Mucosa of descending colon (tissue), 3 donors: ENCODE measurements around the gene MAP7D2. TPM values are rescaled to one million over a fixed set of nuclear protein-coding genes. Genes with fewer than 3 reads are reported as not detected.

ENCODE experiments used
- ATAC-seq: fragments of 200-7000 bp; cut with Tn5 transposase; one replicate; pipeline ENCODE4 v1.9.1; 2020; ENCODE audit warnings: mild to moderate bottlenecking, moderate library complexity
- DNase-seq, 3 donors: peaks; one replicate each; pipeline ENCODE4 v3.0.0-alpha.2; 2020
- H3K36me3 ChIP-seq: fragments of 200-600 bp; one replicate; pipeline ENCODE4 v1.8.0; 2021; ENCODE audit warnings: low read depth, mild to moderate bottlenecking
- H3K4me1 ChIP-seq: fragments of 200-600 bp; one replicate; pipeline ENCODE4 v1.8.0; 2021; ENCODE audit warnings: low read depth, mild to moderate bottlenecking
- H3K4me3 ChIP-seq: fragments of 200-600 bp; one replicate; pipeline ENCODE4 v1.8.0; 2021; ENCODE audit warnings: mild to moderate bottlenecking
- H3K9me3 ChIP-seq: fragments of 200-600 bp; one replicate; pipeline ENCODE4 v1.8.0; 2021; ENCODE audit warnings: mild to moderate bottlenecking
- CTCF ChIP-seq: fragments of 200-600 bp; IDR thresholded peaks from one replicate; pipeline ENCODE4 v1.8.0; 2022; ENCODE audit warnings: antibody characterized with exemption, mild to moderate bottlenecking
- intact Hi-C, 2 donors: fragments of 100-400 bp; cut with DNase I in 1 of 2; cut with micrococcal nuclease in 1 of 2; formaldehyde crosslinking; loops; one replicate each; pipeline versions ENCODE4 v1.11.0 to v1.11.1; 2022; cut with DNase I, micrococcal nuclease
- total RNA-seq, 3 donors: library from RNA; stranded (reverse); fragmentation: NEBNext Ultra II Directional in 2 of 3; extraction: Animal tissue kit (Norgen Biotek cat#: 25700) in 2 of 3; gene quantifications; one replicate each; pipeline versions ENCODE4 v1.2.1 to v1.2.4, GENCODE V29; 2021 to 2023
- donor health status: DM: no; HTN: no; CAD: no; lungs with moderate emphysema.
- donor health status: DM: no; HTN: no; CAD: no.
- donor health status: DM: no; HTN: yes; CAD: no.

MAP7D2 gene
- total RNA-seq, 3 donors from 2014 or later: 1.2 to 1.7 (median 1.5) TPM

- H3K9me3 ChIP-seq: no peaks in the 10 kb centered on the region
- ATAC-seq (no peak), DNase-seq (no peak)
- intact Hi-C loops: no loop called here
- no peak overlapping the region for H3K4me3 ChIP-seq
- no peak for TF ChIP-seq CTCF
- H3K36me3 ChIP-seq: no peaks in the 10 kb centered on the region
- H3K4me1 ChIP-seq: no peaks in the 10 kb centered on the region
These were observed 8.3 kb upstream of the MAP7D2 start for GRCh38 chrX:20124964-20125363.

GRCh38 chrX:20118065-20118824 lies 1.5 kb upstream of the MAP7D2 start:
- TF ChIP-seq CTCF: no peak

GRCh38 chrX:20116087-20116576 lies 575 bp downstream of the MAP7D2 start:
- no peaks in the 10 kb centered on the region for H3K9me3 ChIP-seq
- peak; percentile 5 for ATAC-seq
- peaks cover 4% of the 10 kb centered on the region for H3K4me1 ChIP-seq
- no peak for TF ChIP-seq CTCF
- H3K36me3 ChIP-seq: no peaks in the 10 kb centered on the region
- intact Hi-C loops: no loop called here
- no peak overlapping the region for H3K4me3 ChIP-seq
- DNase-seq: peak in 1 of 3 donors; percentile 50

More at GRCh38 chrX:20118065-20118824, 1.5 kb upstream of the MAP7D2 start:
- H3K4me3 ChIP-seq: no peak overlapping the region
- H3K9me3 ChIP-seq: no peaks in the 10 kb centered on the region
- peak in 2 of 3 donors; percentile 41 to 53 for DNase-seq
- H3K4me1 ChIP-seq: peaks cover 4% of the 10 kb centered on the region
- peak; percentile 81 for ATAC-seq
- no peaks in the 10 kb centered on the region for H3K36me3 ChIP-seq
- intact Hi-C loops: no loop called here

GRCh38 chrX:20112022-20112774 lies 4.5 kb downstream of the MAP7D2 start:
- ATAC-seq: no peak
- Histone ChIP-seq H3K4me3 (no peak overlapping the region), H3K36me3 (no peaks in the 10 kb centered on the region), H3K9me3 (no peaks in the 10 kb centered on the region), H3K4me1 (no peaks in the 10 kb centered on the region)
- intact Hi-C loops: no loop called here
- no peak for TF ChIP-seq CTCF
- no peak for DNase-seq

- no peak for ATAC-seq
- no peak for TF ChIP-seq CTCF
These were observed 5.4 kb downstream of the MAP7D2 start for GRCh38 chrX:20111271-20111670.

More at GRCh38 chrX:20111271-20111670, 5.4 kb downstream of the MAP7D2 start:
- intact Hi-C loops: no loop called here
- Histone ChIP-seq H3K4me3 (no peak overlapping the region), H3K36me3 (no peaks in the 10 kb centered on the region), H3K9me3 (no peaks in the 10 kb centered on the region), H3K4me1 (no peaks in the 10 kb centered on the region)
- no peak for DNase-seq
